ENCODE results near the gene SEPTIN10.

DNA sequence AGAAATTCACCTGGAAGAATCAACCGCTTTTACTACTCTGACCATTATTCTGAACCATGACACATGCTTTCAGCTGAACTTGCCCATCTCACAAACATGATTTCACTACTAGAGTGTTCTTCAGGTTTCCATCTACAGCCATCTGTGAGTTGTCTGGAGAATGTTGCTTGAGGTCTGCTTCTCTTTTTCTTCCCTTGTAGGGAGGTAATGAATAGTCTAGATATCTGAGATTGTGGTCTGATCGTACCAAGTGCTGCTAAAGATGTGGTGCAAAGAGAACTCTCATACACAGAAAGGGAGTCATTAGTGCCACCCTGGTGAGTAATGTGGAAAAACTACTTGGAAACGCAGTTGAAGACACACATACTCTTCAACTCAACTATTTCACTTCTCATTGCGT is 10.6 kb upstream of the SEPTIN10 start:
- TF ChIP-seq, protein P1, sequence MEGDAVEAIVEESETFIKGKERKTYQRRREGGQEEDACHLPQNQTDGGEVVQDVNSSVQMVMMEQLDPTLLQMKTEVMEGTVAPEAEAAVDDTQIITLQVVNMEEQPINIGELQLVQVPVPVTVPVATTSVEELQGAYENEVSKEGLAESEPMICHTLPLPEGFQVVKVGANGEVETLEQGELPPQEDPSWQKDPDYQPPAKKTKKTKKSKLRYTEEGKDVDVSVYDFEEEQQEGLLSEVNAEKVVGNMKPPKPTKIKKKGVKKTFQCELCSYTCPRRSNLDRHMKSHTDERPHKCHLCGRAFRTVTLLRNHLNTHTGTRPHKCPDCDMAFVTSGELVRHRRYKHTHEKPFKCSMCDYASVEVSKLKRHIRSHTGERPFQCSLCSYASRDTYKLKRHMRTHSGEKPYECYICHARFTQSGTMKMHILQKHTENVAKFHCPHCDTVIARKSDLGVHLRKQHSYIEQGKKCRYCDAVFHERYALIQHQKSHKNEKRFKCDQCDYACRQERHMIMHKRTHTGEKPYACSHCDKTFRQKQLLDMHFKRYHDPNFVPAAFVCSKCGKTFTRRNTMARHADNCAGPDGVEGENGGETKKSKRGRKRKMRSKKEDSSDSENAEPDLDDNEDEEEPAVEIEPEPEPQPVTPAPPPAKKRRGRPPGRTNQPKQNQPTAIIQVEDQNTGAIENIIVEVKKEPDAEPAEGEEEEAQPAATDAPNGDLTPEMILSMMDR (IDR thresholded peaks at IDR 0.05): no peak
- no peak for TF ChIP-seq EZH2phosphoT487 (IDR thresholded peaks at IDR 0.05)

All from neural progenitor cell (in vitro differentiated cells).